Activated gamma-delta T cell (primary cell): ENCODE results near the gene SARDH.
"Not testable (repeated sequence)": the region's sequence is repeated elsewhere in the genome, so short reads cannot be mapped to it uniquely, and the experiment has no call there.

Source experiments
- DNase-seq: peaks from one replicate; lab custom pipeline; 2025; lab: John Stamatoyannopoulos, UW

SARDH gene

DNA sequence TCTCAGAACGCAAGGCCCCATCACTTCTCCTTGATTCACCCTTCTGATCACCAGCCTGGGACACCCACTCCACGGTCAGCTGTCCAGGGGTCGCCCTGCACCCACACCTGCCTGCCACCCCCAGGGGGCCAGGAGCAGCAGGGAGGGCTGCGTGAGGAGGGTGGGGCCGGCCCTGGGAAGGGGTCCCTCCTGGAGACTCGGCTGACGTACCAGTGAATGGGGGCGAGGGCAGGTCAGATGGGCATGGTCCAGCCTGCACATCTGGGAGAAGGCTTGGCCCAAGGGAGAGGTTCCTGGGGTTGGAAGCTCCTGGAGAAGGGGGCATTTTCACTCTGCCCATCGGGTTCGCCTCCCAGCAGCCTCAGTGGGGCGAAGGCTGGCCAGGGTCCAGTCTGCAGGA lies 21.8 kb upstream of the SARDH start:
- DNase-seq, result no peak

DNA sequence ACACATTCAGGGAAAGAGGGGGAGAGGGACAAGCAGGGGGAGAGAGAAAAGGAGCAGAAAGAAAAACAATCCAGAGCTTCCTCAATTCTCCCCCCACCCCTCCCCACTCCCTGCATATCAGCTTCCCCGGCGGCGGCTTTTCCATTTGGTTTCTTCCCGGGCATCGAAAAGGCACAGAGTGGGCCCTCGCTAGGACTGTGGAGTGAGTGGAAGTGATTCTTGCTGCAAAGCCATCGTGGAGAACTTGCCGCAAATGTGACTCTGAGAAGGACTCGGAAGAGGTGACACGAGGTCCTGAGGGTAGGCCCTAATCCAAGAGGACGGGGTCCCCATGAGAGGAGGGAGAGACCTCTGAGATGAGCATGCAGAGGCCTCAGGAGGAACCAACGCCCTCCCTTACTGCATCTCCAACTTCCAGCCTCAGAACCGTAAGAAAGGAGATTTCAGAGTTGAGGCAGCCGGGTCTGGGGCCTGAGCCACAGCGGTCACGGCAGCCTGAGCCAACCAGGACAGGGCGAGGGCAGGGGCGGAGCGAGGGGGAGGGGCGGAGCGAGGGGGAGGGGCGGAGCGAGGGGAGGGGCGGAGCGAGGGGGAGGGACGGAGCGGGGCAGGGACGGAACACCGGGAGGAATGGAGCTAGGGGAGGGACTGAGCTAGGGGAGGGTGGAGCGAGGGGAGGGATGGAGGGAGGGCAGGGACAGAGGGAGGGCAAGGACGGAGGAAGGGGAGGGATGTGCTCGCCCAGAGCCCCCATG lies 21.2 kb upstream of the SARDH start:
- DNase-seq, result no peak

DNA sequence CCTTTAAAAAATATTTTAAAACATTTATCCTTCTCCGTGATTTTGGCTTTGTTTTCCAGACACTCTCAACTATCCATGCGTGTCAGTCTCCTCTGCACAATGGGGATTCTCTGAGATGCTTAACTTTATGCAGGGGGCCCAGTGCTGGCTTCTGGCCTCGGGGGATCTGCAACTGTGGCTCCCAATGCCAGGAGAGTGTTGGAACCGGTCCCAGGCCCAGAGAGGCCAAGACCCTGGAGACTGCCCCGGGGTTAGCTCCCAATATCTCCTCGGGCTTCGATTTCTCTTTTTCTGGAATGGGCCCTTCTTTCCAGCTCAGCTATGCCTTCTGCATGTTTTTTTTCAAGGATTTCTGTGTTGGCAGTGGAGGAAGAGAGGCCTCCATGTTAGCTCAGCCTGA lies 20.1 kb upstream of the SARDH start:
- DNase-seq, result no peak

DNA sequence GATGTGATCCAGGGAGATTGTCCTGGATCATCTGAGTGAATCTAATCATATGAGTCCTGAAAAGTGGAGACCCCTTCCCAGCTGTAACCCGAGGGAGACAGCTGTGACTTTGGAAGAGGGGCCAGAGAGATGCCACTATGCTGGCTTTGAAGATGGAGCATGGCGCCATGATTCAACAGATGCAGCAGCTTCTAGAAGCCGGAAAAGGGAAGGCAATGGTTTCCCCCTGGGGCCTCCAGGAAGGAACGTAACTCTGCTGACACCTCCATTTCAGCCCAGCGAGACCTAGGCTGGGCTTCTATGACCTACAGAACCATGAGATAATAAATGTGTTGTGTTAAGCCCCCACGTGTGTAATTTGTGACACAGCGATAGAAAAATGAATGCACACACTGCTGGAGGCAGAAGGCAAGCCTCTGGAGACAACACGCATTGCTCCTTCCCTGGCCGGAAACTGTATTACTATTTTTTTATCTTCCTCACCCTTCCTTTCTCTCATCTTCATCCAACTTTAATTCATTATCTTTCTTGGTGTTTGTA lies 16.6 kb upstream of the SARDH start:
- no peak for DNase-seq

DNA sequence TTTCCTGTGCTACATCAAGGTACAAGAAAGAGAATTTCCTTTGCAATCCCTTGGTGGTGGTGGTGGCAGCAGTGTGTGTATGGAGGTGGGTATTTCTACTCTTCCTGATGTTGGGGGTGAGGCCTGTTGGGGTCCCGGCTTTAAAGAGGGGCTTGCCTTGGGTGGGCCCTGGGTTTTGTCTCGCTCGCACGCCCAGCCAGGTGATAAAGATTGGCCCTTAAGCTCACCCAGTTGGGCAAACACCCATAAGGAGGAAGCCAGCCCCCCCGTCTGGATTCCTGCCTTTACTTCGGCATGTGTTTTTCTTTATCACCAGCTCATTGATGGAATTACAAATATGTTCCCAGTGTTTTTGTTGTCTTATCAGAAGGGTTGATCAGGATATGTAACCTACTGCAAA lies 16.0 kb upstream of the SARDH start:
- no peak for DNase-seq

DNA sequence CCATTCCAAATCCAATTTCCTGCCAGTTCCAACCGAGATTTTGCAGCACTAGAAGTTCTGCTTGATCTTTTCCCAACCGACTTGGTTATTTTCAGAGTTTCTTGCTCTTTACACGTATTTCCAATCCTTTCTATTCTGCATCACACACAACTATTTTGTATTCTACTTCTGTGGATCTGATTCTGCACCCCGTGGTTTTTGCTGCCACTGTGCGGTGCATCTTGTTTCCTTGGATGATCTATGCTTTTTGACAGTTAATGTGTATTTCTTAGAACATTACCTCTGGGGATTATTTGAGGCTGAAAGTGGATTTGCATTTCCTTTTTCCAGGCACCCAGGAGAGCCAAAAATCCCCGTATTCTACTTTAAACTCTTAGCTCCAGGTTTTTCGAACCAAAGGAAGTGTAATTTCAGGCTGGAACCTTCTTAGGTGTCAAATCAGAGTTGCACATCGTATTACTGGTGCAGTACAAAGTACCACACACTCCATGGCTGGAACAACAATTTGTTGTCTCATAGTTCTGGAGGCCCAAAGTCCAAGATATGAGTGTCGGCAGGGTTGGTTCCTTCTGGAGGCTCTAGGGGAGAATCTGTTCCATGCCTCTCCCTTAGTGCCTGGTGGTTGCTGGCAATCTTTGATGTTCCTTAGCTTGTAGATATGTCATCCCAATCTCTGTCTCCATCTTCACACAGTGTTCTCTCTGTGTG lies 14.7 kb upstream of the SARDH start:
- no peak for DNase-seq

DNA sequence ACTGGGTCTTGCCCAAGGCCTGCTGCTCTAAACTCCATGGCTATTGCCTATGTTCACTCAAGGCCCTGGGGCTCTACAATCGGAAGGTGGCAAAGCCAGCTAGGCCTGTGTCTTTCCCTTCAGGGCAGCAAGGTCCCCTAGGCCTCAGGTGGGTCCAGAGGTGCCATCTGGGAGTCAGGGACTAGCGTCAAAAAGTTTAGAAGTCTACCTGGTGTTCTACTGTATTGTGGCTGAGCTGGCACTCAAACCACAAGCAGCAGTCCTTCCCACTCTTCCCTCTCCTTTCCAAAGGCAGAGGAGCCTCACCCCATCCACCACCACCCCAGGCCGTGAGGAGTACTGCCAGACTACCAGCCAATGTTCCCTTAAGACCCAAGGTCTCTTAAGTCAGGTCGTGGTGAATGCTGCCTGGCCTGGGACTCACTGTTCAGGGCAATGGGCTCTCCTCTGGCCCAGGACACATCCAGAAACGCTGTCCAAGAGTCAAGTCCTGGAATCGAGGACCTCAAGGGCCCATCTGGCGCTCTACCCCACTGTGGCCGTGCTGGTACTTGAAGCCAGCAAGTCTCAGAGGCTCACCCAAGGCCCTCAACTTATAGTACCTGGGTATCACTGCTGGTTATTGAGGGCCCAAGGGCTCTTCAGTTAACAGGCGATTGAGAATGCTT lies 13.0 kb upstream of the SARDH start:
- DNase-seq, result no peak

DNA sequence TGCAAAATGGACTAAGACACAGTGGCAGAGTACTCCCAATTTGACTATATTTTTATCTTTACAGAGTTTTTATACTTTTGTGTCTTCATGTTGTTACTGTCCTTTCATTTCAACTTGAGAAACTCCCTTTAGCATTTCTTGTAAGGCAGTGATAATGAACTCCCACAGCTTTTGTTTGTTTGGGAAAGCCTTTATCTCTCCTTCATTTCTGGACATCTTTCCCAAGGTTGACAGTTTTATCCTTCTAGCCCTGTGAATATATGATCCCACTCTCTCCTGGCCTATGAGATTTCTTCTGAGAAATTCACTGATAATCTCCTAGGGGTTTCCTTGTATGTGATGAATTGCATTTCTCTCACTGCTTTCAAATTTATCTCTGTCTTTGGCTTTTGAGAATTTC lies 9.2 kb upstream of the SARDH start:
- no peak for DNase-seq

DNA sequence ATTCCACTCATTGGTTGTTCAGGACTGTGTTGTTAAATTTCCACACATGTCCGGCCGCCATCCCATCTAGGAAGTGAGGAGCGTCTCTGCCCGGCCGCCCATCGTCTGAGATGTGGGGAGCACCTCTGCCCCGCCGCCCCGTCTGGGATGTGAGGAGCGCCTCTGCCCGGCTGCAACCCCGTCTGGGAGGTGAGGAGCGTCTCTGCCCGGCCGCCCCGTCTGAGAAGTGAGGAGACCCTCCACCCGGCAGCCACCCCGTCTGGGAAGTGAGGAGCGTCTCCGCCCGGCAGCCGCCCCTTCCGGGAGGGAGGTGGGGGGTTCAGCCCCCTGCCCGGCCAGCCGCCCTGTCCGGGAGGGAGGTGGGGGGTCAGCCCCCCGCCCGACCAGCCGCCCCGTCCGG lies 6.4 kb upstream of the SARDH start:
- DNase-seq, result not testable (repeated sequence)

DNA sequence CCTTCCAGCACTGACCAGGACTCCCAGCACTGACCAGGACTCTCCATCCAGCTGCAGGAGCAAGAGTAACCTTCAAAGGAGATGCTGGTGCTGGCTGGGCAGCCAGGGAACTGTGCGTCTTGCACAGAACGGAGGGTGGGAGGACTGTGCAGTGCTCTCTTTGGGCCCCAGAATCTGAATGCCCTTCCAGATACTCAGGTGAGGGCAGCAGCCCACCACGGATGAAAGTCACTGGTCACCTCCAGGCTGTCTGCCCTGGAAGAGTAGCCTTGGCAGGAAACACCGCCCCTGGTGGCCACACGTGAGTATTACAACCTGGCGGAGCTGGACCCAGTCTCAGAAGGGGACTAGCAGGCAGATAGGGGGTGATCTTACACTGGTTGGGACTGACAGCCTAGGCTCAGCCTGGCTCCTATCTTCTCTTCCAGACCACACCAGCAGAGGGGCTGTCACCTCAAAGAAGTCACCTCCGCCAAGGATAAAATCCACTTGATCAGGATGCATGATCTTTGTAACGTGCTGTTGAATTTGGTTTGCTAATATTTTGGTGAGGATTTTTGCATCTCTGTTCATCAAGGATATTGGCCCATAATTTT lies 4.8 kb upstream of the SARDH start:
- DNase-seq, result no peak

DNA sequence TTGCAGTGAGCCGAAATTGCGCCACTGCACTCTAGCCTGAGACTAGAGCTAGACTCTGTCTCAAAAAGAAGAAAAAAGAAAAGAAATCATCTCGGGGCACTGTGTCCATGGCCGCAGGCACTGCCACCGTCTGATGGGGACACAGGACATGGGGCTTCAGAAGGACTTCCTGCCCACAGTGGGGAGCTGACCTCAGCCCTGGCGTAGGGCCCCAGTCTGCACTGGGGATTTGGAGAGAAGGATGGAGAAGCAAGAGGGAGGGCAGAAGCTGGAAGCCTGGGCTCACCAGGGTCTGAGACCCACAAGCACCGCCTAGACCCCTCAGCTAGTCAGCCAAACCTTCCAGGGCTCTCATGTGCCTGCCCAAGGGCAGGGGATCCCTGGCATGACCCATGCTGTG lies 4.1 kb upstream of the SARDH start:
- no peak for DNase-seq

DNA sequence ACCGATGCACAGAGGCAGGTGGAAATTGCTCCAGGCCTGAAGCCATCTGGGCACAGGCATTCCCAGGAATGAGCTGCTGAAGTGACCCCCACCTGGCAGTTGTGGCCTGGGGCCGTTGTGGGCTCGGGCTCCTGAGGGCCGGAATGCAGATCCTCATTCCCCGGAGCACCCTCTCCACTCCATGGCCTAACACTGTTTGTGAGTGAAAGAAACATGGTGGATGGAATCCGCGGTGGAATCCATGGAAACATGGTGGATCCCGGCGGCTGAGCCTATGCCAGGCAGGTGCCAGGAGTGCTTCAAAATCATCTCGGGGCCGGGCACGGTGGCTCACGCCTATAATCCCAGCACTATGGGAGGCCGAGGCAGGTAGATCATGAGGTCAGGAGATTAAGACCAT lies 3.6 kb upstream of the SARDH start:
- no peak for DNase-seq

DNA sequence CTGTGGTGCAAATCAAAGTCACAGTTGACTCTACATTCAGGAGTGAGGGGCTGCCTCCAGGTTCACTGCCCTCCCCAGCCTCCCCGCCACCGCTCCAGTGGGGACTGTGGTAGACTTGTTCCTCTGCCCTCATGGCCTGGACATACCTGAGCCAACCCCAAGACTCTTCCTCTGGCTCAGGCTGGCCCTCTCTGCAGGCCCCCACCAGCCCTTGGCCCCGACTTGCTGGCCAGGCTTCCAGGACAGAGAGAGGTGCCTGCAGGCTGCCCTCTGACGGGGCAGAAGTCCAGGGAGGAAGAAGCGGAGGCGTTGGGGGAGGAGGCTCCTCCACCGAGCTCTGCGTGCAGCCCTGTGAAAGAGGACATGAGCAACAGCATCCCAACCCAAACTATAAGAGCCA lies 2.8 kb upstream of the SARDH start:
- DNase-seq, result no peak

DNA sequence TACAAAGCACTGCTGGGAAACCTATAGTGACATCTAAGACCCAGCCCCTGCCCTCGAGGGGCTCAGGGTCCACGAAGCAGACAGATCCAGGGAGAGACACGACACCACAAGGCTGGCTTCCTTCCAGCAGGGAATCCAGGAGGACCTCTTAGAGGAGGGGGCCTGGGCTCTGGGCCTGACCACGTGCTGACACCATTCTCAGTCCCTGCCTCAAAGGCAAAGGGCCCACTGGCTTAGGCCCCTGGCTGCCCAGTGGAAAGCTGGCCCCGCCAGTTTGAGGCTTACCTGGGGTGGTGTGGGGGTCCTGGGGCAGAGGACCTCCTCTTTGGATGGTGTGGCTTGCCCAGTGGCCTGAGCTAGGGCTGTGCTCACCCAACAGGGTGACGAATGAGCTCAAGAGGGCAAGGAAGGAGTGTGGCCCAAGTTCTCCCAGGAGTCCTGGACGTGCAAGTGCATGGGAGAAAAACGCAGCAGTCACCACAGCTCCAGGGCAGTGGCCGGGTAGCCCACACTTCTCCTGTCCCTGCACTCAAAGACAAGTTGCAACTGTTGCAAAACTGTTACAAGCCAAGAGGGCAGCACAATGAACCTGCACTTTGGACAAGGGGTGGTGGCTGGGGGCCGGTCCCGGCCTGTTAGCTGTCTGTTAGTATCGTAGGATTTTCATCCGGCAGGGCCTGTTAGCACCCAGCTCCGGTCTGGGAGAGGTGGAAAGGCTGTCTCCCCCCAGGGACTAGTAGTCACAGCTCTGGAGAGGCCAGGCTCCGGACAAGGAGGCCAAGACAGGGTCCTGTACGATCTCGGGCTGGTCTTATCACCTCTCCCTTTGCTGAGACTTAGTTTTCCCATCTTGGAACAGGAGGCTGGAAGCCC lies 1.5 kb upstream of the SARDH start:
- DNase-seq, result no peak

DNA sequence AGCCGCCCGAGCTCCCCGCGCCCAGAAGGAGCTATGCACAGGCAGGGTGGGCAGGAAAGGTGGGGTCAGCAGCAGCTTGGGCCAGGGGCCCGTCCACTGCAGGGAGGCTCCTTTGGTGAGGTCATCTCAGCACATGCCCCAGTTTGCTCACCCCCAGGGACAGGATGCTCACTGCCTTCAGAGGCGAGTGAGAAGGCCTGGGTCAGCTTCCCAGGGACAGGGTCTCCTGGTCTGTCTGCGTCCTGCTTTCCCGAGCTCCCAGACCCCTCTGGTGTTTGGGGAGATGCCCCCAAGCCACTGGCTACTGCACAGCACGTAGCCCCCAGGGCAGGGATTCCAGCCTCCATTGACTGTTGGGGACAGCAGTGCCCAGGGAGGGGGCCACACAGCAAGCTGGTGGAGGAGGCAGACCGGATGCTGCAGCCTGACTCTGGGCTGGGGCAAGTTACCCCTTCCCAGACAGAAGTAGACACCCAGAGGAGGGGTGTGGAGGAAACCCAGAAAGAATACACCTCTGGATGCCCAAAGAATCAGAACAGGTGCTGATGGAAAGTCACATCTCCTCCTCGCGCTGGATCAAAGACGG lies 581 bp upstream of the SARDH start:
- DNase-seq, result no peak

DNA sequence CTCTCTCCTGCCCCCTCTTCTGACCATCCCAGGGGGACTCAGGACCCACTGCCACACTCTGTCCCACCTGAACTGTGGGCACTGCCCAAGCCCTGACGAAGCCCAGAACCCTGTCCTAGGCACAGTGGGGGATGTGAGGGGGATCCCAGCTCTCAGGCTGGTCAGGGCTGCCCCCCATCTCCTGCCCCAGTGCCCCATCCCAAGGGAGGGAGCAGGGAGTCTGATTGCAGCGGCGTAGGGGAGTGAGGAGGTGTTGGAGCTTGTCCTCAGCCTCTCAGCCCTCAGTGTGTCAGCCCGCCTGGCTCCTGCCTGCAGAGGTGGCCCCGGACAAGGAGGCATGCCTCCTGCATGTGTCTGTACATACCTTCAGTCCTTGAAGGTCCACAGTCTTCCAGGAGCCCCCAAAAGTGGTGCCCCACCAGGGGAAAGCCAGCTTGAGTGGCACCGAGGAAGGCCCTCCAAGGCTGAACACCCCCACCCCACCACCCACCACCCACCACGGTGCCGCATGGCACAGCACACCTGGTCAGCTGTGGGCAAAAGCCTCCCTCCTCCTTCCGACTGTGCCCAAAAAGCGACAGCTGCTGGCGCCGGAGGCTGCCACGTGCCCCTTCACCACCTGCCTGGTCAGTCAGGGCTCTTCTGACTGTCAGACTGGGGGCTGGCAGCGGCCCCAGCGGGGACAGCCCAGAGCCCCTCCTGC lies 930 bp downstream of the SARDH start:
- no peak for DNase-seq

DNA sequence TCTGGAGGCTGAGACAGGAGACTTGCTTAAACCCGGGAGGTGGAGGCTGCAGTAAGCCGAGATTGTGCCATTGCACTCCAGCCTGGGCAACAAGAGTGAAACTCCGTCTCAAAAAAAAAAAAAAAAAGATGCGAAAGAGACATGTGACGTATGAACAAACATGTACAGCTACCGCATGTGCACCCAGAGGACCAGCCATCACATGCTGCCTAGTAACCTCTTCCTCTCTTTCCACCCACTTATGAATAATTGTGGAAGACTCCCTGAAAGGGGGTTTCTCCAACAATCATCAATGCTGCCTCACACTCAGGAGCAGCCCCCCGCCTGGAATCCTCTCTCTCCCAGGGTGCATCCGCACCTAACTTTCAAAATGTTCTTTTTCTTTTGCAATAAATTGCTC lies 2.2 kb downstream of the SARDH start:
- no peak for DNase-seq

DNA sequence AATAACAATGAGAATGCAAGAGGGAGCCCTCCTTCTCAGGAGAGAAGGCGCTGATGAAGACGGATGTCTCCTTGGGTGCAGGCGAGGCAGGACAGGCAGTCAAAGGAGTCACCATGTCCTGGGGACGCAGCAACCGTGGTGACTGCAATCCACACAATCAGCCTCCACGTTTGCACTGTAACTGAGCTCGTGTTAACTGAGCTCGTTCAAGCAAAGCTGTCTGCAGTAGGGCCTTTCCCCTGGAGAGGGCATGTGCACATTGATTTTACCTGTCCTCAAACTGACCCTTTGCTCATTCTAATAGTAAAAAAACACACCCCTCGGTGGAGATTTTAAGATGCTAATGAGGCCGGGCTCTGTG lies 2.8 kb downstream of the SARDH start:
- no peak for DNase-seq

DNA sequence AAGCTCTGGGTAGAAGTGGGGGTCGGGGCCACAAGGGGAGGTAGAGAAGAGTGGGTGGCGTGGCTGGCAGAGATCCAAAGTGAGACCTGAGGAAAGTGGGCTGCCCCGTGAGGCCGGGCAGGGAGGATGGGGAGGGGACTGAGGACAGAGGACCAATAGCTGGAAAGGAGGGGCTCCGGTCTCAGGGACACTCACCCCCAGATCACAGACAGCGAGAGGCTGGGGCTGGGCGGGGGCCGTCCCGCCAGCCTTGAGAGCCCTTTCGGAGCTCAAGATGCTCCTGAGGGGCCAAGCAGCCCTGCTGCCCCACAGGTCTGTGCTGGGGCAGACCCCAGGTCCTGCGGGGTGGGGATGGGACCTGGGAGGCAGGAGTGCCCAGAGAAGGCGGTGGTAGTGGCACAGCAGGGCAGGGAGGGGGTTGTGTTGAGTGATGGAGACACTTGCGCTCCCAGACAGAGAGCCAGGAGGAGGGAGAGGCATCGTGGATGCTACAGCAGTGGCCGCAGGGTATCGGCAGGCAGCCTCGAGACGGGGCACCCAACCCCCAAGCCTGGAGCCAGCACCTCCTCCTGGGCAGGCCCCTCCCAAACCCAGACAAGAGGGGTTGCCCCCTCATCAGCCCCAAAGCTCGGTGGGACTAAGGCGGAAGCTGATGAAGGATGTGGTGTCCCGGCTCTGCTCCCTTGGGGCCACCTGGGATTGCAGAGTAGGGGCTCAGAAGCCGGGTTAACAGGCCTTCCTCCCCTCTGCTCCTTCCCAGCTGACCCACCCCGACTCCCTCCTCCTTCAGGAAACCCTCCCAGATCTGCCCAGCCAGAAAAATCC lies 3.4 kb downstream of the SARDH start:
- DNase-seq, result no peak
